Stimulated activated CD8-positive, alpha-beta memory T cell treated with anti-CD3 and anti-CD28 coated beads, Interleukin-7, amount 100 ng/mL, for 24 hours (primary cell): ENCODE measurements around the gene LRRC23.

ENCODE experiments used
- DNase-seq: peaks from one replicate; pipeline ENCODE4 v3.0.0-alpha.2; 2020; ENCODE audit warnings: low read depth

Gene LRRC23

GRCh38 chr12:6925540-6926279 lies 21.1 kb downstream of the LRRC23 start:
- no peak for DNase-seq

DNA sequence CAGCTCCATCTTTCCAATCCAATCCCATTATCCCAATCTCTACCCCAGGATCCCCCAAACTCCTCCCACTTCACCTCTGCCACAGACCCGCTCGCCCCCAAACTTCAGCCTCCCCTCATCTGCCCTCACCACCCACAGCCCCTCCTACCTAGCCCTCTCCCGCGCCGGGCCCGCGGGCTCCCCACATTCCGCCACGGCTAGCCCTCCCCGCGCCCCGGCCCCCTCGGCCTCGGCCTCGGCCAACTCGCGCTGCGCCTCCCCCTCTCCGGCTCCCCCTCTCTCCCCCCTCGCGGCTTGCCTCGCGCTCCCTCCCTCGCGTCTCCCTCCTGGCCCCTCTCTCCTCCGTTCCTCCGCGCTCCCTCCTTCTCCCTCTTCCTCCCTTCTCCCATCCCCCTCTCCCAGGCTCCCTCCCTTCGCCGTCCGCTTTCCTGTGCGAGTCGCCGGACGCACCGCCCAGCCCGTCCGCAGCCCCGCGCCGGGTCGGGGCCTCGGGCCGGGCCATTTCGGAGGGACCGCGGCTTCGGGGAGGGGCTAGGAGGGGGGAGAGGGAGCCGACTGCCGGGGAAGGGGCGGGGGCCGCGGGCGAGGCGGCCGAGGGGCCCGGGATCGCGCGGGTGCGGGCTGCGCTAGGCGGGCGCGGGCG lies 22.9 kb downstream of the LRRC23 start, which contains the start of gene ATN1:
Gene ATN1 (plus strand): TSS at position 581 of the 643 bp plus-strand sequence. CDS start 6,043 bp downstream, outside the sequence.
- DNase-seq: no peak

GRCh38 chr12:6928022-6928702 lies 23.5 kb downstream of the LRRC23 start:
- DNase-seq: no peak

DNA sequence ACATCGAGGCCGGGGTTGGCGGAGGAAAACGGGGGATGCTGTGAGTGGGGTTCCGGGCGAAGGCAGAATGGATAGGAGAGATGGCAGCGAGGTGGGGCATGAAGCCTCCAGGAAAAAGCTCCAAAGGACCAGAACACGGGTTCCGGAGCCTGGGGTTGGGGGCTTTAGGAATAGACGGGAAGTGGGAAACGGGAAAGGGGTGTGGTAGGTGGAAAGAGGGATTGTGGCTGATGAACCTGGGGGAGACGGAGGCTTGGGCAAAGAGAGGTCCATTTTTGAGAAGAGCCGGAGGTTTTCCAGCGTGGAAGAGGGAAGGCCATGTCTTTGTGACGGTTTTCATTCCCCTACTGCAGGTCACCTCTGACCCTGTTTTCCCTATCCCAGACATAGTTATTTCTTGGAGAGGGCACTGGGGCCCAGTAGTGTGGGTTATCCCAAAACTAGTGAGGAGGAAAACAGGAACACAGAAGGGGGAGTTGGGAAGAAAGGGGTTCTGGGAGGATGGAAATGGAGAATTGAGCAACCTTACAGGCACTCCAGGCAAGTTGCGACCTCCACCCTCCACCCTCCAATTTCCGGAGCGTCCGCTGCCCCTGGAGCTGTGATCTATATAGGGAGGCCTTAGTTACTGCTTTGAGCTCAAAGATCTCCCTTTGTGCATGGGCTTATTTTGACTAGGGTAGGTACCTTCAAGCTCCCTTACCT lies 24.2 kb downstream of the LRRC23 start:
- no peak for DNase-seq

- no peak for DNase-seq
Measured at GRCh38 chr12:6929466-6930452, 25.1 kb downstream of the LRRC23 start.

GRCh38 chr12:6932766-6933165 lies 28.1 kb downstream of the LRRC23 start:
- no peak for DNase-seq

- no peak for DNase-seq
Measured at GRCh38 chr12:6934110-6934509, 29.5 kb downstream of the LRRC23 start.

DNA sequence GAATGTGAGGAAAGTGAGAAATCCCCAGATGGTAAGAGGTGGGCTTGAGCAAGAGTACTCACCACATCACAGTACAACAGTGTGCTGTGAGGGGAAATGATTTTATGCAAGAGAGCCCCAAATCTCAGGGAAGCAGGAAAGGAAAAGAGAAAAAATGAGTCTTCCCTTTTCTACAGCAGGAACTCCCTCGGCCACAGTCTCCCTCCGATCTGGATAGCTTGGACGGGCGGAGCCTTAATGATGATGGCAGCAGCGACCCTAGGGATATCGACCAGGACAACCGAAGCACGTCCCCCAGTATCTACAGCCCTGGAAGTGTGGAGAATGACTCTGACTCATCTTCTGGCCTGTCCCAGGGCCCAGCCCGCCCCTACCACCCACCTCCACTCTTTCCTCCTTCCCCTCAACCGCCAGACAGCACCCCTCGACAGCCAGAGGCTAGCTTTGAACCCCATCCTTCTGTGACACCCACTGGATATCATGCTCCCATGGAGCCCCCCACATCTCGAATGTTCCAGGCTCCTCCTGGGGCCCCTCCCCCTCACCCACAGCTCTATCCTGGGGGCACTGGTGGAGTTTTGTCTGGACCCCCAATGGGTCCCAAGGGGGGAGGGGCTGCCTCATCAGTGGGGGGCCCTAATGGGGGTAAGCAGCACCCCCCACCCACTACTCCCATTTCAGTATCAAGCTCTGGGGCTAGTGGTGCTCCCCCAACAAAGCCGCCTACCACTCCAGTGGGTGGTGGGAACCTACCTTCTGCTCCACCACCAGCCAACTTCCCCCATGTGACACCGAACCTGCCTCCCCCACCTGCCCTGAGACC lies 31.0 kb downstream of the LRRC23 start:
- DNase-seq: no peak

DNA sequence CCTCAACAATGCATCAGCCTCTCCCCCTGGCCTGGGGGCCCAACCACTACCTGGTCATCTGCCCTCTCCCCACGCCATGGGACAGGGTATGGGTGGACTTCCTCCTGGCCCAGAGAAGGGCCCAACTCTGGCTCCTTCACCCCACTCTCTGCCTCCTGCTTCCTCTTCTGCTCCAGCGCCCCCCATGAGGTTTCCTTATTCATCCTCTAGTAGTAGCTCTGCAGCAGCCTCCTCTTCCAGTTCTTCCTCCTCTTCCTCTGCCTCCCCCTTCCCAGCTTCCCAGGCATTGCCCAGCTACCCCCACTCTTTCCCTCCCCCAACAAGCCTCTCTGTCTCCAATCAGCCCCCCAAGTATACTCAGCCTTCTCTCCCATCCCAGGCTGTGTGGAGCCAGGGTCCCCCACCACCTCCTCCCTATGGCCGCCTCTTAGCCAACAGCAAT lies 31.6 kb downstream of the LRRC23 start:
- DNase-seq: no peak

DNA sequence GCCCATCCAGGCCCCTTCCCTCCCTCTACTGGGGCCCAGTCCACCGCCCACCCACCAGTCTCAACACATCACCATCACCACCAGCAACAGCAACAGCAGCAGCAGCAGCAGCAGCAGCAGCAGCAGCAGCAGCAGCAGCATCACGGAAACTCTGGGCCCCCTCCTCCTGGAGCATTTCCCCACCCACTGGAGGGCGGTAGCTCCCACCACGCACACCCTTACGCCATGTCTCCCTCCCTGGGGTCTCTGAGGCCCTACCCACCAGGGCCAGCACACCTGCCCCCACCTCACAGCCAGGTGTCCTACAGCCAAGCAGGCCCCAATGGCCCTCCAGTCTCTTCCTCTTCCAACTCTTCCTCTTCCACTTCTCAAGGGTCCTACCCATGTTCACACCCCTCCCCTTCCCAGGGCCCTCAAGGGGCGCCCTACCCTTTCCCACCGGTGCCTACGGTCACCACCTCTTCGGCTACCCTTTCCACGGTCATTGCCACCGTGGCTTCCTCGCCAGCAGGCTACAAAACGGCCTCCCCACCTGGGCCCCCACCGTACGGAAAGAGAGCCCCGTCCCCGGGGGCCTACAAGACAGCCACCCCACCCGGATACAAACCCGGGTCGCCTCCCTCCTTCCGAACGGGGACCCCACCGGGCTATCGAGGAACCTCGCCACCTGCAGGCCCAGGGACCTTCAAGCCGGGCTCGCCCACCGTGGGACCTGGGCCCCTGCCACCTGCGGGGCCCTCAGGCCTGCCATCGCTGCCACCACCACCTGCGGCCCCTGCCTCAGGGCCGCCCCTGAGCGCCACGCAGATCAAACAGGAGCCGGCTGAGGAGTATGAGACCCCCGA lies 32.2 kb downstream of the LRRC23 start:
- no peak for DNase-seq

DNA sequence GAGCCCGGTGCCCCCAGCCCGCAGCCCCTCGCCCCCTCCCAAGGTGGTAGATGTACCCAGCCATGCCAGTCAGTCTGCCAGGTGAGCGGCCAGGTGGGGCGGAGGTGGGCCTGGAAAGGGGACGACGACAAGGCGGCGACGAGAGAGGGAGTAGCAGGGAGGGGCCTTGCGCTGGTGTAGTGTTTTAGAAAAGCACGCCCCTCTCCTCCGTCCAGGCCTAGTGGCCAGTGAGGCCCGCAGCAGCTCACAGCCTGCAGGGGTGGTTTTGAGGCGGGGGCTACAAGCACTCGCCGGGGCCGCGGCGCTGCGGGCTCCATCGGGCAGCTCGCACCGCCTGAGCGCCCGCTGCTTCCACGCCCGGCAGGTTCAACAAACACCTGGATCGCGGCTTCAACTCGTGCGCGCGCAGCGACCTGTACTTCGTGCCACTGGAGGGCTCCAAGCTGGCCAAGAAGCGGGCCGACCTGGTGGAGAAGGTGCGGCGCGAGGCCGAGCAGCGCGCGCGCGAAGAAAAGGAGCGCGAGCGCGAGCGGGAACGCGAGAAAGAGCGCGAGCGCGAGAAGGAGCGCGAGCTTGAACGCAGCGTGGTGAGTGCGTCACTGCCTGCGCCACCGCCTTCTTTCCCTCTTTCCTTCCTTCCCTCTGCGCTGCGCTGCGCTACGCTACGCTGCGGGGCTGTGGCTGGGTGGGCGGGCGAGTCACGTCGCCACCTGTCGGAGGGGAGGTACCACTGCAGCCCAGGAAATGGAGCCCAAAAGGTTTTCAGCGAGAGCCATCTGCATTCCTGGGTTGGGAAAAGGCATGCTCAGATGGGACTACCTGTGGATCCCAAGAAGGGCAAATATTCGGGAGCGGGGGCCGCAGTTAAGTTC lies 33.1 kb downstream of the LRRC23 start:
- peak; percentile 81 for DNase-seq

DNA sequence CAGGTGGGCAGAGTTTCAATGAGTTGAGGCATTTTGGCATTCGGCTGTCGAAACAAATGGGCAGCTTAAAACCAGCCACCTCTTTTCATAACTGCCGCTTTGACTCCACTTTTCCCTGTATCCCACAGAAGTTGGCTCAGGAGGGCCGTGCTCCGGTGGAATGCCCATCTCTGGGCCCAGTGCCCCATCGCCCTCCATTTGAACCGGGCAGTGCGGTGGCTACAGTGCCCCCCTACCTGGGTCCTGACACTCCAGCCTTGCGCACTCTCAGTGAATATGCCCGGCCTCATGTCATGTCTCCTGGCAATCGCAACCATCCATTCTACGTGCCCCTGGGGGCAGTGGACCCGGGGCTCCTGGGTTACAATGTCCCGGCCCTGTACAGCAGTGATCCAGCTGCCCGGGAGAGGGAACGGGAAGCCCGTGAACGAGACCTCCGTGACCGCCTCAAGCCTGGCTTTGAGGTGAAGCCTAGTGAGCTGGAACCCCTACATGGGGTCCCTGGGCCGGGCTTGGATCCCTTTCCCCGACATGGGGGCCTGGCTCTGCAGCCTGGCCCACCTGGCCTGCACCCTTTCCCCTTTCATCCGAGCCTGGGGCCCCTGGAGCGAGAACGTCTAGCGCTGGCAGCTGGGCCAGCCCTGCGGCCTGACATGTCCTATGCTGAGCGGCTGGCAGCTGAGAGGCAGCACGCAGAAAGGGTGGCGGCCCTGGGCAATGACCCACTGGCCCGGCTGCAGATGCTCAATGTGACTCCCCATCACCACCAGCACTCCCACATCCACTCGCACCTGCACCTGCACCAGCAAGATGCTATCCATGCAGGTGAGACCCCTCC lies 34.0 kb downstream of the LRRC23 start:
- DNase-seq: no peak

DNA sequence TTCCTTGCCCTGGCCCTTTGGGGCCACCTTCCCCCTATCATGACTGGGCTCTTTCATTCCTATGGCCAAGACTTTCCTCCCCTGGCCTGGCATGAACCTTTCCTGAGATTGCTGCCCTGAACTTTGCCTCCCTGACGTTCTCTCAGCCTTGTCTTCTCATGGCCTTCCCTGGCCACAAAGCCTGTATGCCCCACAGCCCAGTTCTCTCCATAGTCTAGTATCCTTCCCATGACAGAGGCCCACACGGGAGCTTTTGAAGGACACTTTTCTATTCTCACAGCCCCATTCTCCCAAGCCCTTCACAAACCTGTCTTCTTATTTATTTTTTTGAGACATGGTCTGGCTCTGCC lies 34.5 kb downstream of the LRRC23 start:
- DNase-seq: no peak

DNA sequence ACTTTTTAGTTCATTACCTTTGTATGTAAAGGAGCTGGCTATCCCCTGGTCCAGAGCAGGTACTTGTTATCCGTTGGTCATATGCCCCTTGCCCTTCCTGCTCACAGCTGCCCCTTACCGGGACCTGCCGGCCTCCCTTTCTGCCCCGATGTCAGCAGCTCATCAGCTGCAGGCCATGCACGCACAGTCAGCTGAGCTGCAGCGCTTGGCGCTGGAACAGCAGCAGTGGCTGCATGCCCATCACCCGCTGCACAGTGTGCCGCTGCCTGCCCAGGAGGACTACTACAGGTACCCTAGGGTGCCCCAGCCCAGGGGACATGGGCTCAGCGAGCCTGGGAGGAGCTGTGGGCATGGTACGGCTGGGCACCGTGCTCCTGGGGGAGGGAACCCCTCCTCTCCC lies 36.6 kb downstream of the LRRC23 start:
- no peak for DNase-seq

GRCh38 chr12:6941782-6942181 lies 37.2 kb downstream of the LRRC23 start:
- no peak for DNase-seq

- no peak for DNase-seq
Measured at GRCh38 chr12:6942331-6942665, 37.7 kb downstream of the LRRC23 start.

GRCh38 chr12:6943389-6943721 lies 38.7 kb downstream of the LRRC23 start:
- no peak for DNase-seq
